Neural crest cell (in vitro differentiated cells): ENCODE measurements around the gene PFKP. TPM values are rescaled to one million over a fixed set of nuclear protein-coding genes. Genes with fewer than 3 reads are reported as not detected.

ENCODE experiments used
- DNase-seq: peaks from one replicate; pipeline ENCODE4 v3.0.0; 2021; ENCODE audit warnings: low read depth, mixed read lengths, low spot score
- H3K27ac Mint-ChIP-seq: one replicate; pipeline ENCODE4 v1.8.0; 2021; ENCODE audit warnings: mild to moderate bottlenecking, mixed read lengths; ENCODE audit not compliant: unreplicated experiment
- H3K27me3 Mint-ChIP-seq: 2 replicates; pipeline ENCODE4 v1.8.0; 2021; ENCODE audit warnings: low read depth, mild to moderate bottlenecking, mixed read lengths
- H3K36me3 Mint-ChIP-seq: 2 replicates; pipeline ENCODE4 v1.8.0; 2021; ENCODE audit warnings: low read depth, mild to moderate bottlenecking, mixed read lengths
- H3K4me1 Mint-ChIP-seq: 2 replicates; pipeline ENCODE4 v1.8.0; 2021; ENCODE audit warnings: mixed read lengths
- H3K4me3 Mint-ChIP-seq: one replicate; pipeline ENCODE4 v1.8.0; 2021; ENCODE audit warnings: mild to moderate bottlenecking, mixed read lengths
- H3K9me3 Mint-ChIP-seq: 2 replicates; pipeline ENCODE4 v1.8.0; 2021; ENCODE audit warnings: mixed read lengths
- total RNA-seq: library from RNA; stranded (reverse); gene quantifications from 2 replicates; pipeline ENCODE4 v1.2.1, GENCODE V29; 2021
- TF ChIP-seq, protein P1 (sequence below): fragments of 200-600 bp; sonication (generic); conservative IDR thresholded peaks from 2 replicates; pipeline ENCODE4 v1.5.0; 2021; ENCODE audit warnings: antibody characterized with exemption, mild to moderate bottlenecking

The PFKP gene
- total RNA-seq, 1 donor from 2014 or later: 18.9 TPM

DNA sequence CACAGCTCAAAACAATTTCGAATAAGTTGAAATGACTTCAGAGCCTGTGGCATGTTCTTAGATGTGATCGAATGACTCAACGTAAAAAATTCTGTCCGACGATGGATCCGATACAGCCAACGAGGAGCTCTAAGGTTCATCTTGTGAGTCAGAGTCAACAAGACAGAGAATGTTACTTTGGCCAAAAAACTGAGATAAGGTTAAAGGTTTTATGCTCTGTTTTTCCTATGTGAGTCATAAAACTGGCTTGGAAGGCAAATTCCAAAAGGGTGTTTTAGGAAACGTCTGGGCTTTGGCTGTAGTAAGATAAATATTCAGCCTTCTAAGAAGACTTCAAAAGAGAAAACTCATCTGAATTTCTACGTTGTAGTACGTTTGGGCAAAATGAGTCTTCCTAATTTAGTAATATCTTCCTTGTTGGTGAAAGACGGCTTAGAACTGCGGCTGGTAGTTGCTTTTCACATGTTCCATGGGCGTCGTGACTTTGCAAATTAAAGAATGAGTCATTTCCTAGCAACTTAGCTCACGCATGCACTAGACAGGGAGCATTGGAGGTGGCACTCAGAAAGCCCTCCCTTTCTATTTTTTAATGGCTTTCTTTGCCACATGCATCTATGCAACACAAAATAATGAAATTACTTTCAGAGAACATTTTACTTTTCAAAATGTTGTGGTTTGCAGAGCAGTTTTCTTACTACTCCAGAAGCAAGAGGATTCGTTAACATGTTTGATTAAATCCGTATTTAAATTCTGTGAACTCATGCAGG lies 28.2 kb downstream of the PFKP start:
- TF ChIP-seq, protein P1, sequence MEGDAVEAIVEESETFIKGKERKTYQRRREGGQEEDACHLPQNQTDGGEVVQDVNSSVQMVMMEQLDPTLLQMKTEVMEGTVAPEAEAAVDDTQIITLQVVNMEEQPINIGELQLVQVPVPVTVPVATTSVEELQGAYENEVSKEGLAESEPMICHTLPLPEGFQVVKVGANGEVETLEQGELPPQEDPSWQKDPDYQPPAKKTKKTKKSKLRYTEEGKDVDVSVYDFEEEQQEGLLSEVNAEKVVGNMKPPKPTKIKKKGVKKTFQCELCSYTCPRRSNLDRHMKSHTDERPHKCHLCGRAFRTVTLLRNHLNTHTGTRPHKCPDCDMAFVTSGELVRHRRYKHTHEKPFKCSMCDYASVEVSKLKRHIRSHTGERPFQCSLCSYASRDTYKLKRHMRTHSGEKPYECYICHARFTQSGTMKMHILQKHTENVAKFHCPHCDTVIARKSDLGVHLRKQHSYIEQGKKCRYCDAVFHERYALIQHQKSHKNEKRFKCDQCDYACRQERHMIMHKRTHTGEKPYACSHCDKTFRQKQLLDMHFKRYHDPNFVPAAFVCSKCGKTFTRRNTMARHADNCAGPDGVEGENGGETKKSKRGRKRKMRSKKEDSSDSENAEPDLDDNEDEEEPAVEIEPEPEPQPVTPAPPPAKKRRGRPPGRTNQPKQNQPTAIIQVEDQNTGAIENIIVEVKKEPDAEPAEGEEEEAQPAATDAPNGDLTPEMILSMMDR: no peak
- Mint-ChIP-seq H3K4me1 (peaks cover 11% of the 10 kb centered on the region), H3K4me3 (no peak overlapping the region)

DNA sequence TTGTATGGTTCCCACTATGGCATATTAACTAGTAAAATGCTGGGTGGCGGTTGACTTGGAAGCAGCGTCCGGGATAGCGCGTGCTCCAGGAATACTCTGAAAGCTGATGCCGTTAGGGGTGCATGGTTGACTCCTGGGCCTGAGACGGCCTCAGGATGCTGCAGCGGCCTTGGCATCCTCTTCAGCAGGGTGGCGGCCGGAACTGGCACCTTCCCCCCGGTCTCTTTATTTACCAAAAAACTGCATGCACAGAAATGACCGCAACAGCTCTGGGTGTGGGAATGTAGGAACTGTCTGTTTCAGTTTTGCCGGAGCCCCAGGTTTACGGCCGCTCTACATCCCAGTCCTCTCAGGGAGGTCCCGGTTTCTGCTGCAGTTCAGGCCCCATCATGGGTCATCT lies 28.8 kb downstream of the PFKP start:
- Mint-ChIP-seq H3K27ac (no peak overlapping the region), H3K4me1 (peaks cover 11% of the 10 kb centered on the region), H3K27me3 (no peaks in the 10 kb centered on the region), H3K9me3 (no peaks in the 10 kb centered on the region), H3K4me3 (no peak overlapping the region), H3K36me3 (peaks cover 13% of the 10 kb centered on the region)
- TF ChIP-seq, protein P1: no peak
- DNase-seq: no peak

More for the DNA sequence above, 28.2 kb downstream of the PFKP start:
- H3K27ac Mint-ChIP-seq: no peak overlapping the region
- no peak for DNase-seq
- H3K27me3 Mint-ChIP-seq: no peaks in the 10 kb centered on the region
- H3K36me3 Mint-ChIP-seq: peaks cover 10% of the 10 kb centered on the region
- no peaks in the 10 kb centered on the region for H3K9me3 Mint-ChIP-seq

DNA sequence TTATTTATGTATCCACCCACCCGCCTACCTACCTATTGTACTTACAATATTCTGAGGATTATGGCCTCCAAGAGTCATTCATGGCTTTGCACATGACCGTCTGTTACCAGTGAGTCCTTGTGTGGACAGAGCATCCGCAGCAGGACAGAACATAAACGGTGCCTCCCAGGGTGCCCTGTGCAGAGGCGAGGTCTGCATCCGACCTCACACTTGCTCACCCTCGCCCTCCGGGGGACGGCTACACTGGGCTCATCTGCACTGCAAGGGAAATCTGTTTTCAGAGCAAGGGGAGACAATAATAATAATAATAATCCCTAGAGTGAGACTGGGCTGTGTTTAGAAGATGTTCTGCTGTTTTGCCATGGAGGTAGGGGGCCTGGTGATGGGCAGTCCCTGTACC lies 29.8 kb downstream of the PFKP start:
- Mint-ChIP-seq H3K4me1 (peaks cover 11% of the 10 kb centered on the region), H3K9me3 (no peaks in the 10 kb centered on the region), H3K27ac (no peak overlapping the region), H3K27me3 (no peaks in the 10 kb centered on the region), H3K36me3 (peaks cover 14% of the 10 kb centered on the region), H3K4me3 (no peak overlapping the region)
- TF ChIP-seq, protein P1: no peak
- DNase-seq: no peak

DNA sequence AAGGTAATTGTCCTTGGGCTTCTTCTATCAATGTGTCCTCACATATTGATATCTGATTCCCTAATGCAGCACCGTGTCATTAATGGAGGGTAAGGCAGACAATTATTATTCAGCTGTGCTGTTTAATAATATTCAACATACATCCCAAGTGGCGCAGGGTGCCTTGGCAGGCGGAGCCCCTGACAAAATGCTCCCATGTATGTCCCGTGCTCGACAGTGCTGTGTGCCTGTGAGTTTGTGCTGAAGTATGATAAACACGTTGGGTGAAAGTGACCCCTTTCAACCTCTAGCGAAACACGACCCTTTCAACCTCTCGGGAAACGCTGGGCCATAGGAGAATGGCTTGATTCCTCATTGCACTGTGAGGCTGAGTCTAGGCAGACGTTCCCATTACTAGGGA lies 31.3 kb downstream of the PFKP start:
- Mint-ChIP-seq H3K27ac (no peak overlapping the region), H3K9me3 (no peaks in the 10 kb centered on the region), H3K4me3 (no peak overlapping the region), H3K27me3 (no peaks in the 10 kb centered on the region), H3K36me3 (peaks cover 14% of the 10 kb centered on the region), H3K4me1 (peaks cover 11% of the 10 kb centered on the region)
- no peak for DNase-seq
- TF ChIP-seq, protein P1: no peak

DNA sequence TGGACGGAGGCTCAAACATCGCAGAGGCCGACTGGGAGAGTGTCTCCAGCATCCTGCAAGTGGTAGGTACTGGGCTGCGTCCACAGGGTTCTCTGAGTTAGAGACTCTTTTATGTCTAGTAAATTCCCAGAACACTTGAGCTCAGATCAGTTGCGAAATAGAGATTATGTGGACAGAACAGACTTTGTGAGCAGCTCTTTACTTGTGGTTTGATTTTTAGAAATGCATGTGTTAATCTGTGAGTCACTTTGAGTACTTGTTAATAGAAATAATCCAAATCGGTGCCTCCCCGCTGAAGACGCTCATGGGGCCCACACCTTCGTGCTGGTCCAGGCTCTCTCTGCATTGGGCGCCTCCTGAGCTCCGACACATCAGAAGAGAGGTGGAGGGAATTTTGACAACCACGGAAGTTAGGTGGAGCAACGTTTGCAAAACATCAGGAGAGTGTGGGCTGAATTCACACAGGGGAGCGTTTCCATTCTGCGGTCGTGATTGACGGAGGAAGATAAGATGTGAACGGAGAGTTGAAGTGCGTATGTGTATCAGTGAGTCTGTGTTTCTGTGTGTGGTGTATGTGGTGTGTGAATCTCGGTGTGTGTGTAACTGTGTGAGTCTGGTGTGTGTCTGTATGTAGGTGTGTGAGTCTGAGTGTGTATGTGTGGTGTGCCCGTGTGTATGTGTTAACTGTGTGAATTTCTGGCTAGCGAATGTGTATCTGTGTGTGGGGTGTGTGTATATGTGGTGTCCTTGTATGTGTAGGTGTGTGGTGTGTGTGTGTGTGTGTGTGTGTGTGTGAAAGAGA lies 32.1 kb downstream of the PFKP start:
- DNase-seq: no peak
- no peak overlapping the region for H3K4me3 Mint-ChIP-seq
- H3K9me3 Mint-ChIP-seq: no peaks in the 10 kb centered on the region
- peaks cover 14% of the 10 kb centered on the region for H3K36me3 Mint-ChIP-seq
- TF ChIP-seq, protein P1: no peak
- peaks cover 11% of the 10 kb centered on the region for H3K4me1 Mint-ChIP-seq
- no peak overlapping the region for H3K27ac Mint-ChIP-seq
- H3K27me3 Mint-ChIP-seq: no peaks in the 10 kb centered on the region
